ENCODE results near the gene SCRT2.
"Not testable (repeated sequence)": the region's sequence is repeated elsewhere in the genome, so short reads cannot be mapped to it uniquely, and the experiment has no call there.

Gene SCRT2

GRCh38 chr20:653110-653589 is 22.5 kb downstream of the SCRT2 start, which contains the start of gene SRXN1:
TSS of gene SRXN1 (minus strand) at chr20:653200. CDS start at chr20:653185, 15 bp downstream.
- peak; percentile 78 for DNase-seq (ENCODE audit: low spot score)

- DNase-seq (ENCODE audit: low spot score) = no peak
Observed at GRCh38 chr20:652615-653109, 22.9 kb downstream of the SCRT2 start.

GRCh38 chr20:651713-652614 is 23.6 kb downstream of the SCRT2 start:
- no peak for DNase-seq (ENCODE audit: low spot score)

- no peak for DNase-seq (ENCODE audit: low spot score)
Observed at GRCh38 chr20:650954-651353, 24.6 kb downstream of the SCRT2 start.

GRCh38 chr20:650281-650680 is 25.3 kb downstream of the SCRT2 start:
- DNase-seq (ENCODE audit: low spot score) = no peak

GRCh38 chr20:647479-648019 is 28.1 kb downstream of the SCRT2 start:
- no peak for DNase-seq (ENCODE audit: low spot score)

- no peak for DNase-seq (ENCODE audit: low spot score)
Observed at GRCh38 chr20:646868-647233, 28.8 kb downstream of the SCRT2 start.

GRCh38 chr20:646107-646867 is 29.3 kb downstream of the SCRT2 start:
- no peak for DNase-seq (ENCODE audit: low spot score)

GRCh38 chr20:645318-646106 is 30.1 kb downstream of the SCRT2 start:
- peak; percentile 85 for DNase-seq (ENCODE audit: low spot score)

GRCh38 chr20:644692-645317 is 30.8 kb downstream of the SCRT2 start:
- DNase-seq (ENCODE audit: low spot score) = no peak

- no peak for DNase-seq (ENCODE audit: low spot score)
Observed at GRCh38 chr20:642398-643174, 33.0 kb downstream of the SCRT2 start.

GRCh38 chr20:642013-642397 is 33.6 kb downstream of the SCRT2 start:
- not testable (repeated sequence) for DNase-seq (ENCODE audit: low spot score)

GRCh38 chr20:641516-641875 is 34.1 kb downstream of the SCRT2 start:
- DNase-seq (ENCODE audit: low spot score) = no peak

- DNase-seq (ENCODE audit: low spot score) = no peak
Observed at GRCh38 chr20:640674-641515, 34.7 kb downstream of the SCRT2 start.

GRCh38 chr20:638579-638978 is 37.0 kb downstream of the SCRT2 start:
- DNase-seq (ENCODE audit: low spot score) = no peak

- no peak for DNase-seq (ENCODE audit: low spot score)
Observed at GRCh38 chr20:637559-637958, 38.0 kb downstream of the SCRT2 start.

GRCh38 chr20:635893-636338 is 39.7 kb downstream of the SCRT2 start:
- no peak for DNase-seq (ENCODE audit: low spot score)

GRCh38 chr20:635028-635892 is 40.3 kb downstream of the SCRT2 start:
- DNase-seq (ENCODE audit: low spot score) = no peak

All from COLO829 (cell line).